Measurements from ENCODE around the gene METTL16.

DNA sequence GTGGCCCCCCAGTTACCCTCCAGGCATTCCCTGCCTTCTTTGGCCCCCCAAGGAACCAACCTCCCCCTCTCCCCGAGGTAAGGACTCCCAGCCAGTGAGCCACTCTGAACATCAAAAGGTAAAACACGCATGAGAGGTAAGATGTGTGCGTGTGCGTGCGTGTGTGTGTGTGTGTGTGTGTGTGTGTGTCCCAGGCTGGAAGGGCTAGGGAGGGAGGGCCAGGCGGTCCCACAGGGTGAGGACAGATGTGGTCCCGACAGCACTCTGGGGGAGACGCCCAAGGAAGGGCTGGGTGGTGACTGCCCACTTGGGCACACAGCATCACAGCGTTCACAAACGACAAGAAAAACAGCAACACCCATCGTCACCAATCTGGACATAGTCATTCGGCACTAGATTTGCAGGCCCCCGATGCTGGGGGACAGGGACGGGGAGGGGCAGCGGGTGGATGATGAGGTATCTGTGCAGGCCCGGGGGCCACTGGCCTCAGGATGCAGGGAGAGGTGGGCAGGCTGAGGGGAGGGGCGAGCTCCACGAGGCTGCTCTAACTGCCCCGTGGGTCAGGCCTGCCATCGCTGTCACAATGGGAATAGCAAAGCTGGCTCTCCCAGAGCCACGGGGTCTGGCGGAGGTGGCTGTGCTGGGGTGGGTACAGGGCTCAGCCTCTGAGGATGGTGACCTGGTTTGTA lies 127.1 kb downstream of the METTL16 start:
- no peak for TF ChIP-seq POLR2AphosphoS5 (IDR thresholded peaks at IDR 0.05)
- TF ChIP-seq, protein P1, sequence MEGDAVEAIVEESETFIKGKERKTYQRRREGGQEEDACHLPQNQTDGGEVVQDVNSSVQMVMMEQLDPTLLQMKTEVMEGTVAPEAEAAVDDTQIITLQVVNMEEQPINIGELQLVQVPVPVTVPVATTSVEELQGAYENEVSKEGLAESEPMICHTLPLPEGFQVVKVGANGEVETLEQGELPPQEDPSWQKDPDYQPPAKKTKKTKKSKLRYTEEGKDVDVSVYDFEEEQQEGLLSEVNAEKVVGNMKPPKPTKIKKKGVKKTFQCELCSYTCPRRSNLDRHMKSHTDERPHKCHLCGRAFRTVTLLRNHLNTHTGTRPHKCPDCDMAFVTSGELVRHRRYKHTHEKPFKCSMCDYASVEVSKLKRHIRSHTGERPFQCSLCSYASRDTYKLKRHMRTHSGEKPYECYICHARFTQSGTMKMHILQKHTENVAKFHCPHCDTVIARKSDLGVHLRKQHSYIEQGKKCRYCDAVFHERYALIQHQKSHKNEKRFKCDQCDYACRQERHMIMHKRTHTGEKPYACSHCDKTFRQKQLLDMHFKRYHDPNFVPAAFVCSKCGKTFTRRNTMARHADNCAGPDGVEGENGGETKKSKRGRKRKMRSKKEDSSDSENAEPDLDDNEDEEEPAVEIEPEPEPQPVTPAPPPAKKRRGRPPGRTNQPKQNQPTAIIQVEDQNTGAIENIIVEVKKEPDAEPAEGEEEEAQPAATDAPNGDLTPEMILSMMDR (IDR thresholded peaks at IDR 0.05), result no peak
